HTR-8/SVneo (cell line): ENCODE results near the gene RHOV.

Experiments used
- DNase-seq: peaks from one replicate; pipeline ENCODE4 v3.0.0; 2011; ENCODE audit warnings: low spot score, mixed read lengths; ENCODE audit not compliant: insufficient read length
- FAIRE-seq: peaks from 2 replicates; lab custom pipeline; 2011; peaks lifted over from hg19 to GRCh38; lab: Jason Lieb, UNC

RHOV gene

GRCh38 chr15:40850576-40851112, 23.4 kb downstream of the RHOV start:
- no peak for DNase-seq

DNA sequence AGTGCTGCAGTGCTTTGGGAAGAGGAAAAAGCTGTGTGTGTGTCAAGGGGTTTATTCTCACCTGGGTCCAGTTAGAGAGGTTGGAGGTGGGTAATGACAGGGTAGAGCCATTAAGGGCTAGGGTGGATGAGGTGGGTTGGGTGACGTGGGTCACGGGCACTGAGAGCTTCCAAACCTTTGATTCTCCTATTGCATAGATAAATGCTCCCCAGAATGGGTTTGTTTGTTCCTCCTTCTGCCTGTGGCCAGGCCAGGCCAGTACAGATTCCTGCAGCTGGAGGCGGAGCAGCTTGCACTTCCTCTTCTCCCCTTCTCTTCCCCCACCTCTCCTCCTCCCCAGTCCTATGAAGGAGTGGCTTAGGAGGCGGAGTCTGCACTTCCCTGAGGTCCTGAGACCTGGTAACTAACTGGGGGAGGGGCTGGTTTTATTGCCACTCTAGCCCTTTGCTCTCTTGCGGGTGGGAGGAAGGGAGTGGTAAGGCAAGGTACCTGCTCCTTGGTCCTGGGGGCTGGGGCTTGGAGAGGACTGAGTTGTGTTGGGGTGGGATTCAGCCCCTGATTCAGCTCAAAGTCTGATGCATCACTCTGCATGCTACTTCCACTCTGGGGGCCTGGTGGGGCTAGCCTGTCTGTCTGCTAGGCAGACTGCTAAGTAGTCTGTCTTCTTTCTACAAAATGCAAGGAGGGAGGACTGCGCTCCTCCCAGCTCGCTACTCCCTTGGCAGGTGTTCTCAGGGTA, 26.6 kb downstream of the RHOV start:
- peak; percentile 55 for FAIRE-seq
- peak; percentile 68 for DNase-seq

More at GRCh38 chr15:40850576-40851112, 23.4 kb downstream of the RHOV start:
- FAIRE-seq = no peak

GRCh38 chr15:40846841-40847222, 27.2 kb downstream of the RHOV start:
- no peak for DNase-seq
- FAIRE-seq = no peak

DNA sequence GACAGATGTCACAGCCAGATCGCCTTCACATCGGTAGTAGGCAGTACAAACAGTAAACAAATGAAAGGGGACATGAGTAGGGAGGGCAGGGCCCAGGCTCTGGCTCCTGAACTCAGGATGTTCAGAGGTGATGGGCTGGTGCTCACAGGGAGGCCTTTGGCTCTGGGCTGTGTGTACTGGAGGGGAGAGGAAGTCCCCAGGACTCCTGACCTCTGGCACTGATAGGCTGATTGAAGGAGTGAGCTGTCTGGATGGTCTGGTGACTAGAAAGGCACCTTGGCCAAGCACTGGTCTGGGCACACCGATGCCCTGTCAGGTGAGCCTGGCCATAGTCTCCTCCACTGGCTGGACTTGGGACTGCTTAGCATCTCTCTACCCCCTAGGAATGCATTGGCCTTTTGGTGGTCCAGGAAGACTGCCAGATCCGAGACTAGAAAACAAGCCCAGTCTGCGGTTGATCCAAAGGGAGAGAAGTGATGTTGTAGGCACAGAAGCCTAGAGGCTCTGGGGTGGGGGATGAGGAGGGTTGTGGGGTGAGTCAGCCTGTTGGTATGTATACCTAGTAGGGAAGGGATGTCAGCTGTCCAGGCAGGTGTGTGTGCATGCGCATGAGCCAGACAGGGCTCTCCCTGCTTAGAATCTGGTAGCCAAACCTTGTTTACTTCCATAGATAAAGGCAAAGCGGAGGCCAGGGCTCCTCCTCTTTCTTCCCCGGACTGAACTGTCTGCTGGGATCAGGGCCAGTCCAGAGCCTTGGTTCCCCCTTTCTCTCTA, 28.3 kb downstream of the RHOV start:
- DNase-seq (no peak), FAIRE-seq (no peak)

DNA sequence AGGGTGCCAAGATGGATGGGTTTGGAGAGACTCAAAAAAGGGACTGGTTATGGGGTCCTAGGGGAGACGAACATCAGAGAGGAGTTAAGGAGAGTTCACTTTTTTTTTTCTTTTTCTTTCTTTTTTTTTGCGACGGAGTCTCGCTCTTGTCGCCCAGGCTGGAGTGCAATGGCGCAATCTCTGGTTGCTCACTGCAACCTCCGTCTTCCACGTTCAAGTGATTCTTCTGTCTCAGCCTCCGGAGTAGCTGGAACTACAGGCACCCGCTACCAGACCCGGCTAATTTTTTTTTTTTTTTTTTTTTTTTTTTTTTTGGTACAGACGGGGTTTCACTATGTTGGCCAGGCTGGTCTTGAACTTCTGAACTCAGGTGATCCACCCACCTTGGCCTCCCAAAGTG, 29.0 kb downstream of the RHOV start:
- no peak for DNase-seq
- FAIRE-seq = no peak

DNA sequence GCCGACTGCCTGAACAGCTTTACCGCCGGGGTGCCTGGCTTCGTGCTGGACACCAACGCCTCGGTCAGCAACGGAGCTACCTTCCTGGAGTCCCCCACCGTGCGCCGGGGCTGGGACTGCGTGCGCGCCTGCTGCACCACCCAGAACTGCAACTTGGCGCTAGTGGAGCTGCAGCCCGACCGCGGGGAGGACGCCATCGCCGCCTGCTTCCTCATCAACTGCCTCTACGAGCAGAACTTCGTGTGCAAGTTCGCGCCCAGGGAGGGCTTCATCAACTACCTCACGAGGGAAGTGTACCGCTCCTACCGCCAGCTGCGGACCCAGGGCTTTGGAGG, 29.4 kb downstream of the RHOV start:
- DNase-seq (no peak), FAIRE-seq (no peak)

- FAIRE-seq (no peak), DNase-seq (no peak)
Observed at GRCh38 chr15:40843885-40844695, 29.9 kb downstream of the RHOV start, which contains the start of gene SPINT1. Gene SPINT1, plus strand, starts transcription at chr15:40844048. Its CDS starts 507 bp downstream, at chr15:40844555.

DNA sequence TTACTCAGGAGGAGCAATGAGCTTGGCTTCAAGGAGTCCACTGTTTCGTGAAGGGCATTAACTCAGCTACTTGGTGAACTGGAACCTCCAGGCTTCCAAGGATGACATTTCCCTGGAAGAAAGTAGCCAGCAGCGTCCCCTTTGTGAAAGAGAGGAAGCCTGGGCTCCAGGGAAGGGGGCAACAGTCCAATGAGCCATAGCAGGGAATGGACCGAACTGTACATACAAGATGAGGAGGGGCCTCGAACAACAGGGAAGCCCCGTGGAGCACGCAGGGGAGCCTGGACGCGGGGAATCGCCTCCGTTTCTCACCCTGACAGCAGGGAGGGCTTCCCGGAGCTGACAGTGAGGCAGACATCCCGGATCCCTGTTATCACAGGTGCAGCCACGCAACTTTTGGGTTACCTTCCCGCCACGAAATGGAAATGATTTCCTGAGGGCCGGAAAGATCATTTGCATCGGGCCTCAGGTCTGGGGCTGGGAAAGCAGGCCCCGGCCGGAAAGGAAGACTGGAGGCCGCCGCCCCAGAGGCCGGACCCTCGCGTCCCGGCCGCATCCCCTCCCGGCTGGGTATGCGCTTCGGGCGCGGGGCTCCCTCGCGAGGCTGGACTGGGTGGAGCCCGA, 30.7 kb downstream of the RHOV start:
- DNase-seq (no peak), FAIRE-seq (no peak)

DNA sequence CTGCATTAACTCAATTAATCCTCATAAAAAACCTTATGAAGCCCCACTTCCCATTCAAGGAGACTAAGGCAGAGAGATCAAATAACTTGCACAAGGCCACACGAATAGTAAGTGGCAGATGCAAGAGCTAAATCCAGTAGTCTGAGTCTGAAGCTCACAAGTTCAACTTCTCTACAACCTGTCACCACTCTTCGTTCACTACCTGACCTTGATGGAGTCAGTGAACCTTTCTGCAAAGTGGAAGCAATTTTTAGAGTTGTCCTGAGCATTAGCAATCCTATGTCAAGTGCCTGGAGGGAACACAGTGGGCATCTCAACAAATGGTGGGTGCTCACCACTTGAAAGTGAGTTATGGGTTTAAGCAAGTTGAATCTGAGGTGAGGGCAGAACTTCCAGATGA, 32.3 kb downstream of the RHOV start:
- DNase-seq (no peak), FAIRE-seq (no peak)

DNA sequence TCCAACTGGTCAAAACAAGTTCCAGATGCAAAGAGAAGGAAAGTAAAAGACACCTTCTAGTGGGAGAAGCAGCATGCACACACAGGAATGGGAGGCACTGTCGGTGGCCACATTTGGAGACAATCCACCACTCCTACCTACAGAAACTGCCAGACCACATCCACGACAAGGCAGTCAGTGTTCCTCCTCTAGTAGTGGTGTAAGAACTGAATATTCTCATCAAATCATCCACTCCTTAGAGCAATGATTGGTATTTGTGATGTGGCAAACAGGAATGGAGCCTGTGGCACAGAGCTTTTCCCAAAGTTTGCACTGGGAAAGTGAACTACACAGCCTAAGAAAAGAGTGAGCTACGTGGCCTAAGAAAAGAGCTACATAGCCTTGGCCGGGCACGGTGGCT, 35.3 kb downstream of the RHOV start:
- FAIRE-seq (no peak), DNase-seq (no peak)

DNA sequence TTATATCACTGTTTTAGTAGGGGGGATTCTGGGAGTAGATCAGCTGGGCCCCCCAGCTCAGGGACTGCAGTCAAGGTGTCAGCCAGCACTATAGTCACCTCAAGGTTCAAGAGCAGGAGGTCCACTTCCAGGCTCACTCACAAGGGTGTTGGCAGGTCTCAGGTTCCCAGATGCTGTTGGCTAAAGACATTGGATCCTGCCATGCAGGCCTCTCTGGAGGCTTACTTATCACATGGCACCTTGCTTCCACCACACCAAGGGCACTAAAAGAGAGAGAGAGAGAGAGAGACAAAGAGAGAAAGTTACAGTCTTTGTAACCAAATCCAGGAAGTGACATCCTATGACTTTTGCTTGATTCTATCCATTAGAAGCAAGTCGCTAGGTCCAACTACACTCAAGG, 38.0 kb downstream of the RHOV start:
- FAIRE-seq = no peak
- no peak for DNase-seq

GRCh38 chr15:40832903-40833302, 41.1 kb downstream of the RHOV start:
- FAIRE-seq = no peak

DNA sequence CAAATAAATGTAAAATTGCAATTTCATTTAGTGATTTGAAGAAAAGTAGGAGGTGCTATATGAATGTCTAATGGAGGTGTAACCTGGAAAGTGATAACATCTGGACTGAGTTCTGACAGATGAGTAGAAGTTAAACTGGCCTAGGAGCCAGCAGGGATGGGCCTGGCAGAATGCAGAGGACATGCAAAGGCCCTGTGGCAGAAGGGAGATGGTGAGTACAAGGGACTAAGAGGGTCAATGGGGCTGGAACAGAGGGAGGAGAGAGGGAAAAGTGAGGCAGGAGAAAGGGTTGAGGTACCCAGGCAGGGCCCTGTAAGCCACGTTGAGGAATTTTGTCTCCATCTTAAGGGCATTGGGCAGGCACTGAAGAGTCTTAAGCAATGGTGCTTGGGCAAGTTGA, 42.2 kb downstream of the RHOV start:
- no peak for FAIRE-seq

More at GRCh38 chr15:40832903-40833302, 41.1 kb downstream of the RHOV start:
- DNase-seq = no peak

GRCh38 chr15:40830884-40831283, 43.1 kb downstream of the RHOV start:
- no peak for FAIRE-seq
- DNase-seq = no peak

More for the DNA sequence above, 42.2 kb downstream of the RHOV start:
- no peak for DNase-seq

GRCh38 chr15:40829115-40829514, 44.9 kb downstream of the RHOV start:
- no peak for DNase-seq
- no peak for FAIRE-seq

GRCh38 chr15:40828447-40829036, 45.5 kb downstream of the RHOV start, which contains the start of gene PPP1R14D:
Gene PPP1R14D, minus strand, starts transcription at chr15:40828708. Its CDS starts 67 bp downstream, at chr15:40828641.
- DNase-seq (no peak), FAIRE-seq (no peak)

DNA sequence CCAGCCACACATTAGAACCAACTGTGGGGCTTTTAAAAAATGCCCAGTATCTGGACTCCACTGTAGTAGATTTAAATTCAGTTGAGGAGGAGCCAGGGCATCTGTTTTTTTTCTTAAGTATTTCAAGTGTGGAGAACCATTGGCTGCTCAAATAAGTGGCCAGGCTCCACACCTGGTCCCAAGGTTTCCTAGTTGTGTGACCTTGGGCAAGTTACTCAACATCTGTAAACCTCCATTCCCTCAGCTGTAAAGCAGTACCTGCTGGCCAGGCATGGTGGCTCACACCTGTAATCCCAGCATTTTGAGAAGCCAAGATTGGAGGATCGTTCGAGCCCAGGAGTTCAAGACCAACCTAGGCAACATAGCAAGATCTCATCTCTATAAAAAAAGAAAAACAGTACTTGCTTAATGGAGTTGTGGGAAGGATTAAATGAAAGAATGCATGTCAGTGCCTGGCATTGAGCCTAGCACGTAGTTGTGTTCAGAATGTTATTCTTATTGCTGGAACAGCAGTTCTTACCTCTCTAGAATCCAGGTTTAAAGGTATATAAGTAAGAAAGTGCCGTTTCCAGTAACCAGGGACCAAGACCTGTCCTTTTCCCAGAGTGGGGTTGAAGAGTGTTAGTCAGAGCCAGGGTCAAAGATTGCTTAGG, 47.5 kb downstream of the RHOV start:
- DNase-seq (no peak), FAIRE-seq (no peak)

DNA sequence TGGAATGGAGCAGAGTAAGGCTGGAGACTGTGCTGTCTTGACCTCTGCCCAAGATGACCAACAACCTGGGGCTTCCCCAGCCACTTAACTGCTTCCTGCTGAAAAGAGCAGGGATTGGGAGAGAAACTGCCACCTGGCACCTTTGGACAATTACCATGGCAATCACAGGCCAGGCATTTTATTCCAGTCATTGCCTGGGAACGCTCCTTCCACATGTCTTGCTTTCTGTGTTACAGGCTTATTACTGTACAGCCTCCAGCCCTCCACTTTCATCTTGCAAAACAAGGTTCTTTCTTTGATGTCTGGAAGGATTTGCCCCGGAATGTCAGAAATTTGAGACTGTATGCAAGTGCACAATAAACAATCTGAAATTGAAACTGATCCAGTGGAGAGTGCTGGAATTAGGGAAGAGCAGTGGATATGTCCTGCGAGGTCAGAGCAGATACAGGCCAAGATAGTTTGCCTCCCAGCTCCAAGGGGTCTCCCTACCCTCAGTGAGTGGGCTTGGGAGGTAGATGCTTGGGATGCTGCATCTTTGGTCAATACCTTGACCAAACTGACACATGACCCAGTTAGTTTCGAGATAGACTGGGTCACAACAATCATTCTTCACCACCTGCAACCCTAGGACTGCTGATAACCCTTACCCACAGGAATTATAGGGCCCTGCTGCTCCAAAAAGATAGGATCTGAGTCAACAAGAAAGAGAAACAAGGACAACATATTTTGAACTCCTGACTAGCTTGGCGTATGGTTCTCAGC, 48.2 kb downstream of the RHOV start:
- no peak for DNase-seq
- no peak for FAIRE-seq
